ENCODE measurements around the gene ATP5MC2. TPM values are rescaled to one million over a fixed set of nuclear protein-coding genes. Genes with fewer than 3 reads are reported as not detected.

ATP5MC2 gene
- total and polyA plus RNA-seq, 2 of the 4 experiments (the other 2 are of a cell fraction): 309 to 361 TPM

DNA sequence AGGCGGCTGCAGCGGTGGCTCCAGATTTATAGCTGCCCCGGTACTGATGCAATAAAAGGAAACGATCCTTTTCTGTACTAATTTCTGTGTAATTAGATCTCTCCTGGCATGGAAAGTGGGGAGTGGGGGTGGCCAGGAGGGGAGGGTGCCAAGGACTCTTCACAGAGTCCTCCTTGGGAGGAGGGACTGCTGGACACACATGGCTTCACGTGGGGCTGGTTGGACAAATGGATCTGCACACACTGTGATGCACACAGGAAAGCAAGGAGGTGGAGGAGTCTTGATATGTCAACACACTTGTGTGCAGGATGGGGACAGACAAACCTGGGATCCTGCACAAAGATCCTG, 23.8 kb upstream of the ATP5MC2 start:
- Histone ChIP-seq H2AK9ac (replicated peaks; ENCODE audit: low read depth, low read length, poor library complexity) (no peak overlapping the region), H4K20me1 (ENCODE audit: insufficient read depth, low read length) (no peaks in the 10 kb centered on the region), H3K56ac (ENCODE audit: extremely low read depth, insufficient read depth, low read length) (no peak overlapping the region), H2BK20ac (ENCODE audit: low read depth, low read length) (no peak overlapping the region), H2AK5ac (ENCODE audit: low read depth, low read length) (no peak overlapping the region), H2BK5ac (ENCODE audit: low read depth, low read length, poor library complexity, severe bottlenecking) (no peak overlapping the region), H3K79me1 (ENCODE audit: low read depth in 1 of 2, low read length in 2 of 2) (no peaks in the 10 kb centered on the region), H3K4me3 (ENCODE audit: insufficient read depth, low read depth, low read length) (no peak overlapping the region), H2BK120ac (ENCODE audit: low read depth, low read length) (no peak overlapping the region), H3K27ac (ENCODE audit: insufficient read depth, low read length) (no peak overlapping the region), H2AFZ (replicated peaks; ENCODE audit: low read length, poor library complexity) (no peak overlapping the region), H3K9me1 (ENCODE audit: insufficient read depth, low read length) (no peaks in the 10 kb centered on the region), H4K5ac (ENCODE audit: low read depth, low read length) (no peak overlapping the region), H3K9me3 (ENCODE audit: control insufficient read depth, insufficient read depth, low read length) (no peaks in the 10 kb centered on the region), H3K4ac (ENCODE audit: low read depth, low read length) (no peak overlapping the region), H3K18ac (ENCODE audit: low read depth, low read length) (no peak overlapping the region), H3K14ac (replicated peaks; ENCODE audit: low read depth, low read length) (no peak overlapping the region), H4K91ac (ENCODE audit: insufficient read depth, low read depth, low read length) (no peak overlapping the region), H3K23ac (ENCODE audit: low read depth, low read length) (no peak overlapping the region), H3K36me3 (ENCODE audit: control insufficient read depth, insufficient read depth, low read length) (no peaks in the 10 kb centered on the region), H3K4me2 (ENCODE audit: low read depth, low read length) (no peak overlapping the region), H3K9ac (ENCODE audit: low read depth, low read length) (no peak overlapping the region), H3K27me3 (ENCODE audit: control insufficient read depth, insufficient read depth, low read length) (peaks cover 67% of the 10 kb centered on the region), H3K4me1 (ENCODE audit: control insufficient read depth, insufficient read depth, low read length) (peaks cover 2% of the 10 kb centered on the region; the same call in 1 of the 2 replicates), H4K8ac (ENCODE audit: low read depth in 2 of 2, low read length in 2 of 2) (no peak overlapping the region), H2BK15ac (ENCODE audit: low read depth, low read length) (no peak overlapping the region)
- in situ Hi-C loops (cut with MboI; ENCODE audit: low sequenced_read_pairs): loop anchor here (5.0 to 10.0 kb wide), 2 partner anchors 43 to 495 kb away; no protein-coding TSS in a partner anchor
- WGBS, 2 experiments (ENCODE audit: extremely low coverage in 2 of 2, insufficient read length in 1 of 2): 0% methylated on average over 1 of the region's 5 CpGs; no CpG with 5 or more reads in 1 of the 2 experiments
- dilution Hi-C loops (cut with HindIII; ENCODE audit: low sequenced_read_pairs, unreplicated experiment): no loop called here
- intact Hi-C loops (cut with micrococcal nuclease): loop anchor here (10.0 kb wide), 2 partner anchors 305 to 505 kb away; partner anchors contain the start of genes HOXC8 and HOXC9
- DNase-seq (no peak), ATAC-seq (ENCODE audit: low read depth) (no peak)
- TF ChIP-seq MXI1 (IDR thresholded peaks at IDR 0.05; ENCODE audit: borderline replicate concordance, low read depth, low read length) (no peak), MAZ (IDR thresholded peaks at IDR 0.05; ENCODE audit: borderline replicate concordance, low read depth, low read length) (no peak), MAFK (IDR thresholded peaks at IDR 0.05; ENCODE audit: low read depth, low read length) (no peak), RAD21 (IDR thresholded peaks at IDR 0.05; ENCODE audit: low read length) (no peak), RCOR1 (IDR thresholded peaks at IDR 0.05; ENCODE audit: insufficient replicate concordance, low read length) (no peak), CHD1 (IDR thresholded peaks at IDR 0.05; ENCODE audit: low read depth, low read length) (no peak), RFX5 (IDR thresholded peaks at IDR 0.05; ENCODE audit: low read depth, low read length) (no peak), NFE2L2 (IDR thresholded peaks at IDR 0.05; ENCODE audit: low read depth, low read length) (no peak), ELK1 (IDR thresholded peaks at IDR 0.05; ENCODE audit: borderline replicate concordance, low read depth, low read length) (no peak), POLR2A (IDR thresholded peaks at IDR 0.05; ENCODE audit: low read depth, low read length) (no peak), BHLHE40 (IDR thresholded peaks at IDR 0.05; ENCODE audit: low read depth, low read length) (no peak), FOS (IDR thresholded peaks at IDR 0.05; ENCODE audit: low read depth, low read length) (no peak), CEBPB (IDR thresholded peaks at IDR 0.05; ENCODE audit: low read depth, low read length) (no peak), CTCF (conservative IDR thresholded peaks at IDR 0.05; ENCODE audit: low read depth, low read length) (no peak)
- TF ChIP-seq, protein P1, sequence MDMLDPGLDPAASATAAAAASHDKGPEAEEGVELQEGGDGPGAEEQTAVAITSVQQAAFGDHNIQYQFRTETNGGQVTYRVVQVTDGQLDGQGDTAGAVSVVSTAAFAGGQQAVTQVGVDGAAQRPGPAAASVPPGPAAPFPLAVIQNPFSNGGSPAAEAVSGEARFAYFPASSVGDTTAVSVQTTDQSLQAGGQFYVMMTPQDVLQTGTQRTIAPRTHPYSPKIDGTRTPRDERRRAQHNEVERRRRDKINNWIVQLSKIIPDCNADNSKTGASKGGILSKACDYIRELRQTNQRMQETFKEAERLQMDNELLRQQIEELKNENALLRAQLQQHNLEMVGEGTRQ (IDR thresholded peaks at IDR 0.05; ENCODE audit: low read depth, low read length): no peak
- ChIA-PET CTCF (interaction anchor here (0.6 to 2.6 kb wide), 3 partner anchors 44 to 740 kb away, joined by 3 to 20 read pairs (median 10); no protein-coding TSS in a partner anchor), POLR2A (ENCODE audit: unreplicated experiment) (no interaction called here)
- no TSS peak for BruUV-seq (replicated peaks)
